Measurements from ENCODE around the gene MEP1B. TPM values are rescaled to one million over a fixed set of nuclear protein-coding genes. Genes with fewer than 3 reads are reported as not detected.
"Not testable (repeated sequence)": the region's sequence is repeated elsewhere in the genome, so short reads cannot be mapped to it uniquely, and the experiment has no call there.

The MEP1B gene
- total RNA-seq, 3 donors from 2014 or later, result 5.9 to 11.6 (median 6.9) TPM

GRCh38 chr18:32209685-32210445 is 20.0 kb downstream of the MEP1B start:
- intact Hi-C loops (cut with DNase I, micrococcal nuclease), result no loop called here
- H3K4me3 ChIP-seq, result no peak overlapping the region
- peaks cover 9% of the 10 kb centered on the region for H3K4me1 ChIP-seq (ENCODE audit: low read depth)
- no peaks in the 10 kb centered on the region for H3K36me3 ChIP-seq (ENCODE audit: low read depth)
- TF ChIP-seq CTCF (IDR thresholded peaks at IDR 0.05), result no peak
- no peaks in the 10 kb centered on the region for H3K9me3 ChIP-seq
- no peak for ATAC-seq
- DNase-seq, result no peak

GRCh38 chr18:32213693-32214092 is 23.9 kb downstream of the MEP1B start:
- ATAC-seq, result peak; percentile 45
- Histone ChIP-seq H3K4me3 (no peak overlapping the region), H3K4me1 (ENCODE audit: low read depth) (peaks cover 9% of the 10 kb centered on the region), H3K9me3 (no peaks in the 10 kb centered on the region), H3K36me3 (ENCODE audit: low read depth) (no peaks in the 10 kb centered on the region)
- intact Hi-C loops (cut with DNase I, micrococcal nuclease), result no loop called here
- TF ChIP-seq CTCF (IDR thresholded peaks at IDR 0.05), result no peak
- no peak for DNase-seq

GRCh38 chr18:32216390-32216789 is 26.6 kb downstream of the MEP1B start:
- H3K4me1 ChIP-seq (ENCODE audit: low read depth), result no peaks in the 10 kb centered on the region
- no peak for DNase-seq
- no peaks in the 10 kb centered on the region for H3K9me3 ChIP-seq
- H3K36me3 ChIP-seq (ENCODE audit: low read depth), result no peaks in the 10 kb centered on the region
- ATAC-seq, result no peak
- TF ChIP-seq CTCF (IDR thresholded peaks at IDR 0.05), result no peak
- intact Hi-C loops (cut with DNase I, micrococcal nuclease), result no loop called here
- no peak overlapping the region for H3K4me3 ChIP-seq

GRCh38 chr18:32219431-32220018 is 29.7 kb downstream of the MEP1B start:
- Histone ChIP-seq H3K36me3 (ENCODE audit: low read depth) (no peaks in the 10 kb centered on the region), H3K4me3 (no peak overlapping the region), H3K9me3 (no peaks in the 10 kb centered on the region), H3K4me1 (ENCODE audit: low read depth) (no peaks in the 10 kb centered on the region)
- intact Hi-C loops (cut with DNase I, micrococcal nuclease), result no loop called here
- ATAC-seq (no peak), DNase-seq (no peak)
- no peak for TF ChIP-seq CTCF (IDR thresholded peaks at IDR 0.05)

GRCh38 chr18:32233348-32233747 is 43.5 kb downstream of the MEP1B start:
- H3K9me3 ChIP-seq; DNase-seq; H3K4me1 ChIP-seq (ENCODE audit: low read depth); H3K4me3 ChIP-seq; intact Hi-C loops (cut with DNase I, micrococcal nuclease); H3K36me3 ChIP-seq (ENCODE audit: low read depth); ATAC-seq: not testable (repeated sequence)

- intact Hi-C loops (cut with DNase I, micrococcal nuclease), result no loop called here
- ATAC-seq (peak; percentile 93), DNase-seq (no peak)
- TF ChIP-seq CTCF (IDR thresholded peaks at IDR 0.05), result no peak
- Histone ChIP-seq H3K4me1 (ENCODE audit: low read depth) (no peaks in the 10 kb centered on the region), H3K36me3 (ENCODE audit: low read depth) (no peaks in the 10 kb centered on the region), H3K4me3 (no peak overlapping the region), H3K9me3 (no peaks in the 10 kb centered on the region)
Observed at GRCh38 chr18:32237049-32237448, 47.2 kb downstream of the MEP1B start.

Measured in mucosa of descending colon (tissue), 3 donors.